ENCODE results near the gene KCNC1.

The KCNC1 gene

GRCh38 chr11:17691550-17691949, 43.0 kb upstream of the KCNC1 start:
- peaks cover 4% of the 10 kb centered on the region for H3K27me3 ChIP-seq (ENCODE audit: insufficient read depth, low read length, poor library complexity, severe bottlenecking)
- TF ChIP-seq EZH2phosphoT487 (IDR thresholded peaks at IDR 0.05; ENCODE audit: borderline replicate concordance) (no peak), CTCF (conservative IDR thresholded peaks at IDR 0.05; ENCODE audit: low read length) (no peak)
- no peaks in the 10 kb centered on the region for H3K4me1 ChIP-seq (ENCODE audit: insufficient read depth, low read length, poor library complexity, severe bottlenecking)

GRCh38 chr11:17691976-17692375, 42.6 kb upstream of the KCNC1 start:
- no peak for TF ChIP-seq CTCF (conservative IDR thresholded peaks at IDR 0.05; ENCODE audit: low read length)
- TF ChIP-seq EZH2phosphoT487 (IDR thresholded peaks at IDR 0.05; ENCODE audit: borderline replicate concordance), result no peak
- Histone ChIP-seq H3K4me2 (ENCODE audit: low read depth, low read length, poor library complexity, severe bottlenecking) (no peak overlapping the region), H3K27me3 (ENCODE audit: insufficient read depth, low read length, poor library complexity, severe bottlenecking) (peaks cover 4% of the 10 kb centered on the region), H3K9ac (ENCODE audit: low read depth, low read length, poor library complexity, severe bottlenecking) (no peak overlapping the region), H3K4me3 (ENCODE audit: low read length, poor library complexity, severe bottlenecking) (no peak overlapping the region), H3F3A (ENCODE audit: low read depth) (no peaks in the 10 kb centered on the region), H2AFZ (ENCODE audit: low read length) (no peak overlapping the region), H3K4me1 (ENCODE audit: insufficient read depth, low read length, poor library complexity, severe bottlenecking) (no peaks in the 10 kb centered on the region), H4K20me1 (ENCODE audit: insufficient read depth, low read length, poor library complexity, severe bottlenecking) (no peaks in the 10 kb centered on the region), H3K9me2 (replicated peaks; ENCODE audit: low read depth, low read length) (no peaks in the 10 kb centered on the region), H3K36me3 (ENCODE audit: insufficient read depth, low read length) (no peaks in the 10 kb centered on the region), H3K79me2 (ENCODE audit: insufficient read depth, low read length) (no peaks in the 10 kb centered on the region), H3K9me3 (ENCODE audit: insufficient read depth, low read depth, low read length) (no peaks in the 10 kb centered on the region)

More at GRCh38 chr11:17691550-17691949, 43.0 kb upstream of the KCNC1 start:
- Histone ChIP-seq H3K9ac (ENCODE audit: low read depth, low read length, poor library complexity, severe bottlenecking) (no peak overlapping the region), H3K4me3 (ENCODE audit: low read length, poor library complexity, severe bottlenecking) (no peak overlapping the region), H3K36me3 (ENCODE audit: insufficient read depth, low read length) (no peaks in the 10 kb centered on the region), H3K9me3 (ENCODE audit: insufficient read depth, low read depth, low read length) (no peaks in the 10 kb centered on the region), H2AFZ (ENCODE audit: low read length) (no peak overlapping the region), H3K4me2 (ENCODE audit: low read depth, low read length, poor library complexity, severe bottlenecking) (no peak overlapping the region), H3K79me2 (ENCODE audit: insufficient read depth, low read length) (no peaks in the 10 kb centered on the region), H3F3A (ENCODE audit: low read depth) (no peaks in the 10 kb centered on the region), H4K20me1 (ENCODE audit: insufficient read depth, low read length, poor library complexity, severe bottlenecking) (no peaks in the 10 kb centered on the region), H3K9me2 (replicated peaks; ENCODE audit: low read depth, low read length) (no peaks in the 10 kb centered on the region)

DNA sequence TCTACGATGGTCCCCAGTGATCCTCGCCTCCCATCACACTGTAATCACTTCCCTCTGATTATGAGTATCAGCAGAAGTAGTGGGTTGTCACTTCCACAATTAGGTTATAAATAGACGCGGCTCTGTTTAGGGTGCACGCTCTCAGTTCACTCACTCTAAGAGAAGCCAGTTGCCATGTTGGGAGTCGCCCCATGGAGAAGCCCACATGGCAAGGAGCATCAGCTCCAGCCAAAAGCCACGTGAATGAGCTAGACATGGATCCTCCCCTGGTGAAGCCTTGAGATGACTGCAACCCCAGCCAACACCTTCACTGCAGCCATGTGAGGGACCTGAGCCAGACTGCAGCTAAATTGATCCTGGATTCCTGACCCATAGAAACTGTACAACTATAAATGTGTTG, 41.6 kb upstream of the KCNC1 start:
- Histone ChIP-seq H3K27me3 (ENCODE audit: insufficient read depth, low read length, poor library complexity, severe bottlenecking) (peaks cover 4% of the 10 kb centered on the region), H4K20me1 (ENCODE audit: insufficient read depth, low read length, poor library complexity, severe bottlenecking) (no peaks in the 10 kb centered on the region), H3F3A (ENCODE audit: low read depth) (no peaks in the 10 kb centered on the region), H3K9me2 (replicated peaks; ENCODE audit: low read depth, low read length) (no peaks in the 10 kb centered on the region), H3K79me2 (ENCODE audit: insufficient read depth, low read length) (no peaks in the 10 kb centered on the region), H3K4me3 (ENCODE audit: low read length, poor library complexity, severe bottlenecking) (no peak overlapping the region), H3K4me1 (ENCODE audit: insufficient read depth, low read length, poor library complexity, severe bottlenecking) (no peaks in the 10 kb centered on the region), H3K9ac (ENCODE audit: low read depth, low read length, poor library complexity, severe bottlenecking) (no peak overlapping the region), H3K9me3 (ENCODE audit: insufficient read depth, low read depth, low read length) (no peaks in the 10 kb centered on the region), H3K36me3 (ENCODE audit: insufficient read depth, low read length) (no peaks in the 10 kb centered on the region), H3K4me2 (ENCODE audit: low read depth, low read length, poor library complexity, severe bottlenecking) (no peak overlapping the region), H2AFZ (ENCODE audit: low read length) (no peak overlapping the region)
- TF ChIP-seq EZH2phosphoT487 (IDR thresholded peaks at IDR 0.05; ENCODE audit: borderline replicate concordance), result no peak
- no peak for TF ChIP-seq CTCF (conservative IDR thresholded peaks at IDR 0.05; ENCODE audit: low read length)

Data from Loucy (cell line).